ENCODE results near the gene DMKN.

The DMKN gene

DNA sequence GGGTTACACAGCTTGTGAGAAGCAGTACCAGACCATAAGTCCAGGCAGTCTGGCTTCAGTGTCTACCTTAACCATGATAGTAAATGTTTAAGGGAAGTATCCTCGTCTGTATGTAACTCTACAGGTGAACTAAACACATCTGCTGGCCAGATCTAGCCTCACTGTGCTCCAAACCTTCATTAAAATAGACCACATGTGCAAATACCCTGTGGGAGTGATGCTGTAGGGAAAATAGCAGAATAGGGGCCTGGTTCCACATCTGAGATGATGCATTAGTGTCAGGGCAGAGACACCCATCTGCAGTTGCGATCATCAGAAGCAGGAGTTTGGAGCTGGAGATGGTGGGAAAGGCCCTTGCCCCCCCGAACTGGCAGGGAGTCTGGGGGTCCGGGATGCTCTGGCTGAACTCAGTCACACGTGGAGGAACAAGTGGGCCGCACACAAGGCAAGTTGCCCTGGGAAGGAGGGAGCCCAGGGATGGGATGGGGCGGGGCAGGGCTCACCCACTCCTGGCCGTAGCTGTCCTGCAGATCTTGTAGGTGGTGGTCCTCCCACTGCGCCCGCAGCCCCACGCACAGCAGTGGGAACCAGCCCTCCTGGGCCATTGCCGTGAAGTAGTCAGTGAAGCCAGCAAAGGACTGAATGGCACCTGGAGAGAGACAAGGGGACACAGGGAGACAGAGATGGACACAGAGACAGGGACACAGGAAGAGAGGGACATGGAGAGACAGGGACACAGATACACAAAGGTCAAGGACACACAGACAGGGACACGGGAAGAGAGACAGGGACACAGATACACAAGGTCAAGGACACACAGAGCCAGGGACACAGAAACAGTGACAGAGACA, 39.3 kb upstream of the DMKN start:
- Histone ChIP-seq H3K4ac (ENCODE audit: low read depth in 1 of 2, low read length in 2 of 2) (no peak overlapping the region), H4K91ac (ENCODE audit: low read length) (no peak overlapping the region), H3K4me2 (ENCODE audit: low read length, poor library complexity, severe bottlenecking) (no peak overlapping the region), H2BK120ac (ENCODE audit: low read depth, low read length) (no peak overlapping the region), H2BK15ac (ENCODE audit: low read depth, poor library complexity, severe bottlenecking) (no peak overlapping the region), H2AFZ (ENCODE audit: low read depth, low read length) (no peak overlapping the region), H3K4me3 (ENCODE audit: insufficient read depth in 1 of 2, low read depth in 1 of 2, low read length in 2 of 2) (no peak overlapping the region), H3K36me3 (ENCODE audit: control insufficient read depth in 1 of 2, insufficient read depth in 2 of 2, low read depth in 1 of 2, low read length in 2 of 2) (peaks cover 15 to 24% of the 10 kb centered on the region in 2 experiments), H3K23ac (ENCODE audit: low read length in 2 of 2) (no peak overlapping the region), H3K9ac (ENCODE audit: low read length) (no peak overlapping the region), H3K27me3 (ENCODE audit: control insufficient read depth in 1 of 2, insufficient read depth in 1 of 2, low read length in 2 of 2) (peaks cover 6 to 47% of the 10 kb centered on the region in 2 experiments), H4K8ac (ENCODE audit: low read length) (no peak overlapping the region), H3K18ac (ENCODE audit: low read depth in 1 of 2, low read length in 2 of 2) (no peak overlapping the region), H3K9me3 (ENCODE audit: control insufficient read depth, low read length) (no peaks in the 10 kb centered on the region), H3K4me1 (ENCODE audit: control insufficient read depth, insufficient read depth, low read depth, low read length) (peaks cover 6% of the 10 kb centered on the region), H2BK12ac (ENCODE audit: low read length in 2 of 2) (no peak overlapping the region), H3K14ac (ENCODE audit: low read length in 2 of 2) (no peak overlapping the region), H2BK5ac (ENCODE audit: low read depth, low read length, poor library complexity, severe bottlenecking) (no peak overlapping the region), H3K27ac (ENCODE audit: low read length, poor library complexity, severe bottlenecking) (no peak overlapping the region), H3K79me1 (replicated peaks; ENCODE audit: low read length, poor library complexity, severe bottlenecking) (peaks cover 15% of the 10 kb centered on the region), H2AK5ac (ENCODE audit: low read length, severe bottlenecking) (no peak overlapping the region)
- WGBS: 69% methylated on average over 12 of the region's 13 CpGs
- no peak for DNase-seq

- no peak for DNase-seq
- H3K9ac ChIP-seq (ENCODE audit: low read length): no peak overlapping the region
- H3K23ac ChIP-seq (ENCODE audit: low read length in 2 of 2): no peak overlapping the region
- no peak overlapping the region for H2AFZ ChIP-seq (ENCODE audit: low read depth, low read length)
- H3K27ac ChIP-seq (ENCODE audit: low read length, poor library complexity, severe bottlenecking): no peak overlapping the region
- H3K4me1 ChIP-seq (ENCODE audit: control insufficient read depth, insufficient read depth, low read depth, low read length): peaks cover 7% of the 10 kb centered on the region
- H3K27me3 ChIP-seq (ENCODE audit: control insufficient read depth in 1 of 2, insufficient read depth in 1 of 2, low read length in 2 of 2): peaks cover 4 to 34% of the 10 kb centered on the region in 2 experiments
- H3K14ac ChIP-seq (ENCODE audit: low read length in 2 of 2): no peak overlapping the region
- no peak overlapping the region for H2BK120ac ChIP-seq (ENCODE audit: low read depth, low read length)
- no peak overlapping the region for H3K4me2 ChIP-seq (ENCODE audit: low read length, poor library complexity, severe bottlenecking)
- no peak overlapping the region for H3K4me3 ChIP-seq (ENCODE audit: insufficient read depth in 1 of 2, low read depth in 1 of 2, low read length in 2 of 2)
- no peak overlapping the region for H2AK5ac ChIP-seq (ENCODE audit: low read length, severe bottlenecking)
- H3K36me3 ChIP-seq (ENCODE audit: control insufficient read depth in 1 of 2, insufficient read depth in 2 of 2, low read depth in 1 of 2, low read length in 2 of 2): peaks cover 26 to 31% of the 10 kb centered on the region in 2 experiments
- WGBS: 95% methylated on average over 21 of the region's 21 CpGs
- H2BK5ac ChIP-seq (ENCODE audit: low read depth, low read length, poor library complexity, severe bottlenecking): no peak overlapping the region
- H4K91ac ChIP-seq (ENCODE audit: low read length): no peak overlapping the region
- no peak overlapping the region for H2BK12ac ChIP-seq (ENCODE audit: low read length in 2 of 2)
- no peak overlapping the region for H4K8ac ChIP-seq (ENCODE audit: low read length)
- H2BK15ac ChIP-seq (ENCODE audit: low read depth, poor library complexity, severe bottlenecking): no peak overlapping the region
- peaks cover 26% of the 10 kb centered on the region for H3K79me1 ChIP-seq (replicated peaks; ENCODE audit: low read length, poor library complexity, severe bottlenecking)
- H3K9me3 ChIP-seq (ENCODE audit: control insufficient read depth, low read length): no peaks in the 10 kb centered on the region
- no peak overlapping the region for H3K4ac ChIP-seq (ENCODE audit: low read depth in 1 of 2, low read length in 2 of 2)
- no peak overlapping the region for H3K18ac ChIP-seq (ENCODE audit: low read depth in 1 of 2, low read length in 2 of 2)
These were observed 37.8 kb upstream of the DMKN start for GRCh38 chr19:35551091-35551810.

DNA sequence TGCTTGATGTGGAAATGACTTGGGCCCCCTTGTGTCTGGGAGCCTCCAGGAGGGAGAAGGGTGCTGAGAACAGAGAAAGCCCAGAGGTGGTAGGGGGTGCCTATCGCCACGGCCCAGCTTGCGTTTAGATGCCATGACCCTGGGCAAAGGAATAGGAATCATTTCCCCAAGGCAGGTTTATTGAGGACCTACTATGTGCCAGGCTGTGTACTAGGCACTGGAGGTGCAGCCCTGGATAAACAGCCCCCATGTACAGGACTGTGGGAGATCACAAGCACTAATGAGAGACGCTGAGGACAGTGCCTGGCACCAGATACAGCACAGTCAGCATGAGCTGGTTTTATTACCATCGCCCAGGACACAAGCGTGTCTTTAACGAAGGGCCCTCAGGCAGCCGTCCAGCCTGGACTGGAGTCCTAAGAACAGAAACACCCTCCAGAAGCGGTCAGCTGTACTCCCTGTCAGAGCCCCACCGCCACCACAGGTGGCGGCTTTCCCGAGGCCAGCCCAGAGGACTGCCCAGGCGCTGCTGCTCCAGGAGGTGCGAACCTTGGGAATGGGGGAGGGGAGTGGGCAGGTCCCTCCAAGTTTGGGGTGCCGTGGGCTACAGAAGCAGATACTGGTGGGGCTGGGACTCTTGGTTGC, 36.6 kb upstream of the DMKN start:
- Histone ChIP-seq H3K36me3 (ENCODE audit: control insufficient read depth in 1 of 2, insufficient read depth in 2 of 2, low read depth in 1 of 2, low read length in 2 of 2) (peaks cover 26 to 31% of the 10 kb centered on the region in 2 experiments), H2BK12ac (ENCODE audit: low read length in 2 of 2) (no peak overlapping the region)
- WGBS: 95% methylated on average over 15 of the region's 15 CpGs

More for the DNA sequence above, 36.6 kb upstream of the DMKN start:
- Histone ChIP-seq H2BK5ac (ENCODE audit: low read depth, low read length, poor library complexity, severe bottlenecking) (no peak overlapping the region), H3K18ac (ENCODE audit: low read depth in 1 of 2, low read length in 2 of 2) (no peak overlapping the region), H2AK5ac (ENCODE audit: low read length, severe bottlenecking) (no peak overlapping the region), H3K14ac (ENCODE audit: low read length in 2 of 2) (no peak overlapping the region), H4K91ac (ENCODE audit: low read length) (no peak overlapping the region), H4K8ac (ENCODE audit: low read length) (no peak overlapping the region), H3K79me1 (replicated peaks; ENCODE audit: low read length, poor library complexity, severe bottlenecking) (peaks cover 31% of the 10 kb centered on the region), H3K9me3 (ENCODE audit: control insufficient read depth, low read length) (no peaks in the 10 kb centered on the region), H2BK120ac (ENCODE audit: low read depth, low read length) (no peak overlapping the region), H2AFZ (ENCODE audit: low read depth, low read length) (no peak overlapping the region), H3K27me3 (ENCODE audit: control insufficient read depth in 1 of 2, insufficient read depth in 1 of 2, low read length in 2 of 2) (peaks cover 0 to 22% of the 10 kb centered on the region in 2 experiments), H3K4ac (ENCODE audit: low read depth in 1 of 2, low read length in 2 of 2) (no peak overlapping the region), H3K9ac (ENCODE audit: low read length) (no peak overlapping the region), H3K4me1 (ENCODE audit: control insufficient read depth, insufficient read depth, low read depth, low read length) (peaks cover 7% of the 10 kb centered on the region), H3K23ac (ENCODE audit: low read length in 2 of 2) (no peak overlapping the region), H3K4me2 (ENCODE audit: low read length, poor library complexity, severe bottlenecking) (no peak overlapping the region), H2BK15ac (ENCODE audit: low read depth, poor library complexity, severe bottlenecking) (no peak overlapping the region), H3K4me3 (ENCODE audit: insufficient read depth in 1 of 2, low read depth in 1 of 2, low read length in 2 of 2) (no peak overlapping the region), H3K27ac (ENCODE audit: low read length, poor library complexity, severe bottlenecking) (no peak overlapping the region)
- DNase-seq: no peak
